ENCODE data around the gene MCEE. TPM values are rescaled to one million over a fixed set of nuclear protein-coding genes. Genes with fewer than 3 reads are reported as not detected.
"Not testable (repeated sequence)": the region's sequence is repeated elsewhere in the genome, so short reads cannot be mapped to it uniquely, and the experiment has no call there.

The MCEE gene
- 25.1 TPM for total RNA-seq

GRCh38 chr2:71130152-71130904 is at the start of gene MCEE, which contains the start of gene MPHOSPH10:
Gene MCEE (minus strand): TSS chr2:71130229. CDS start chr2:71130219, 10 bp downstream.
Gene MPHOSPH10 (plus strand): TSS chr2:71130634. CDS start chr2:71130666, 32 bp downstream.
- DNase-seq (ENCODE audit: low spot score) (peak; percentile 94), ATAC-seq (peak; percentile 99)
- intact Hi-C loops (cut with DNase I) = no loop called here

DNA sequence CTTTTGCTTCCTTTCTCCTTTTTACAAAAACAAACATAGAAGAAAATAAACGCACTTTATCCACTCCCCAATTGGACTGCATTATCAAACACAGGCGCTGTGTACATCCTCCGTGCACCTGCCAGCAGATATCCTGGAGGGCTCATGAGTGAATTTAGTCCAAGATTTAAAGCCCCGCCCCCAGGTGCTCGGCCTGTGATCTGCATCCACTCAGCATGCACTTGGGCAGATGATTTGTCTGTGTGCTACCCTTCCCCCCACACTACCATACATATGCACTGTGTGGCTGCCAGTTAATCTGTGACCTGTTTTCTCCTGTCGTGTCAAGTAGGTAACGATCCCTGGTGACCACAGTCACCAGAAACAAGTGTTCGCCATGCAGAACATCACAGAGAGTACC is 48.8 kb upstream of the MCEE start:
- intact Hi-C loops (cut with DNase I); DNase-seq (ENCODE audit: low spot score); ATAC-seq: not testable (repeated sequence)

GRCh38 chr2:71174207-71174606 is 44.2 kb upstream of the MCEE start:
- no peak for ATAC-seq
- DNase-seq (ENCODE audit: low spot score) = no peak
- intact Hi-C loops (cut with DNase I) = no loop called here

DNA sequence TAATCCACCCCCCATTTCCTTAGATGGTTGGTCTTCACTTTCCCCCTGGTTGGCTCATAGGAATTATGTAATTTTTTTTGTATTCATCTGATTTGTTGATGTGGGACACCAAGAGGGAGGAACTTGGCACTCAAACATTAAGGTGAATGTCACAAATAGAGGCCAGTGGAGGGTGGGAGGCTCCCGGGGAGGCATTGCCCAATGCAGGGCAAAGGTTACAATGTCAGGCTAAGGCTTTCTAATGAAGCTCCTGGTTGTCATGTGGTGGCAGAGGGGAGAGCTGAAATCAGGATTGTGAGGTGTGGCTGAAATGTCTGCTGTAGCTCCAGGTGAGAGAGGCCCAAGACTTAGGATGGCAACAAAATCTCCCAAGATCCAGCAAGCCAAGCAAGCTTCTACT is 43.1 kb upstream of the MCEE start:
- intact Hi-C loops (cut with DNase I) = no loop called here
- no peak for ATAC-seq
- no peak for DNase-seq (ENCODE audit: low spot score)

DNA sequence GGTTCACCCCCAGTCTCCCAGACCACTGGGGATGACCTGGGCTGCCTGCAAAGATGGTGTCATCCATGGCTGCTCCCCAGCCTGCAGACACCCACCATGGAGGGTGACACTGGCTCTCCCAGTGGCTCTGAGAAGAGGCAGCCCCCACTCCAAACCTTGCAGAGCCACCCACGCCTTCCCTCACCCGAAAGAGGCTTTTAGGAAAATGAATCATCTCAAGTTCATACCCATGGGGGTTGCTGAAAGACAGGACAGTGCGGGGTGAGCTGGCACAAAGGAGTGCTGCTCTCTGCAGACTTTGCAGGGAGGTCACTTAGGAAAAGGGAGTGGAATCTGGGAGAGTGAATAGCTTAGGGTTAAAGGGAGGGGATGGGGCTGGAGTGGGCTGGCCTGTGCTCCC is 36.8 kb upstream of the MCEE start:
- ATAC-seq (no peak), DNase-seq (ENCODE audit: low spot score) (no peak)
- intact Hi-C loops (cut with DNase I) = no loop called here

GRCh38 chr2:71157124-71157793 is 27.2 kb upstream of the MCEE start:
- ATAC-seq = peak; percentile 55
- DNase-seq (ENCODE audit: low spot score) = peak; percentile 76
- intact Hi-C loops (cut with DNase I) = no loop called here

DNA sequence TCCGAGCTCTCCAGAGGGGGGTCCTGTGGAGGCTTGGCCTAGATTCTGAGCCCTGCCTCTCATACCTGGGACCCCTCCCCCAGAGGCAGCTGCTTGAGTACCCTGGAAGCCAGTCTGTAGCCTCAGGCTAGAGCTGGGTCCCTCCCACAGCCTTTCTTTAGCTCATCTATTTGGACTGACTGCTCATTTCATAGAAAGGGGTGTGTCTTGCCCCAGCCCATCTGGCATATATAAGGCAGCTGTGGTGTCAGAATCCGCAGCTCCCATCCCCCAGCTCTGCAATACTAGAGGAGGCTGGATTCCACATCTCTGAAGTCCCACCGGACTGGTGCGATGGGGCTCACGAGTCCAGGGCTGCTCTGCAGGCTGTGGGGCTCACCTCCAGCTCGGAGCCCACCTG is 26.5 kb upstream of the MCEE start:
- intact Hi-C loops (cut with DNase I) = no loop called here
- DNase-seq (ENCODE audit: low spot score) (no peak), ATAC-seq (no peak)

GRCh38 chr2:71155846-71156245 is 25.8 kb upstream of the MCEE start:
- intact Hi-C loops (cut with DNase I) = loop anchor here (2.0 kb wide), 1 partner anchor 35 kb away; no protein-coding TSS in a partner anchor
- ATAC-seq = no peak
- no peak for DNase-seq (ENCODE audit: low spot score)

GRCh38 chr2:71154798-71155197 is 24.8 kb upstream of the MCEE start:
- intact Hi-C loops (cut with DNase I) = loop anchor here (2.0 kb wide), 1 partner anchor 36 kb away; no protein-coding TSS in a partner anchor
- DNase-seq (ENCODE audit: low spot score) = no peak
- no peak for ATAC-seq

- intact Hi-C loops (cut with DNase I) = loop anchor here (2.0 kb wide), 1 partner anchor 37 kb away; no protein-coding TSS in a partner anchor
- DNase-seq (ENCODE audit: low spot score) (no peak), ATAC-seq (no peak)
Measured at GRCh38 chr2:71154279-71154678, 24.2 kb upstream of the MCEE start.

DNA sequence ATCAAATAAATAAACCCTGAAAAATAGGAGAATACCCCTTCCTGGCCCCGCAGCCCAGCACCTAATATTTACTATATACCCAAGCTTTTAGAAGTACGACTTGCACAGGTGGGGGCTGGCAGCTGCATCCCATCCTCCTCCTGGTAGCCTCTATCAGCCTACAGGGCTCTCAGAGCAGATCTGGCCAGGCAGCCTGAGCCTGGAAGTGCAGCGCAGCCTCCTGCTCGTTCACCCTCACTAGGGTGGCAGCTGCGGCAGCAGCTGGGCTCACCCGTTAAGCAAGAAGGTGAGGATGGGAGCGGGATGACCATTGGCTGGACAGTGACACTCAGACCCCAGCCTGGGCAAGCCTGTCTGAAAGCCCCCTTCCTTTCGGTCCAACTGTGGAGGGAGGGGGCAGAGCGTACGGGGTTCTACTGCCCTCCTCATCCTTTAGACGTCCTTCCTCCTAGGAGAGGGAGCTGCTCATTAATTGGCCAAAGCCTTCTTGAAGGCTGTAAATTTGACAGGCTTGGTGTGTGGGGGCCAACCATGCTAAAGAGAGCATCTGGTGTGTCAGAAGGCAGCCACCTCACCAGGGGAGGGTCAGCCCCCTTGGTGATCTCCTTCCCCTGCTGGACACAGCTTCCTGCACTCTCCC is 23.7 kb upstream of the MCEE start:
- DNase-seq (ENCODE audit: low spot score) (no peak), ATAC-seq (no peak)
- intact Hi-C loops (cut with DNase I) = loop anchor here (2.0 kb wide), 1 partner anchor 37 kb away; no protein-coding TSS in a partner anchor

DNA sequence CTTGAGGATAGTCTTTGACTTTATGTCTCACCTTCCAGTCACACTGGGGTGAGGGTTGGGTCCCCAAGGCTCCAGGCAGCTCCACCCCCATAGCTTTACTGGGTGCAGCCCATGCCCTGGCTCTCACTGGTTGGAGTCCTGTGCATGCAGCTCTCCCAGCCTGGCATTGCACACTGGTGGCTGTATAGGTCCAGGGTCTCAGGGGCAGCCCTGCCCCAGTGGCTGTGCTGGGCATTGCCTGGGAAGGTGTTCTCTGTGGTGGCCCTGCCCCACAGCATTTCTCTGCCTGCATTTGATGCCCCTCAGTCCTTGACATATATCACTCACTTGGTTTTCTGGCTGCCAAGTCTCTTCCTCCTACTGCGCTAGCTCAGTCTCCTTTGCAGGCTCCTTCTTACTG is 21.6 kb upstream of the MCEE start:
- ATAC-seq (no peak), DNase-seq (ENCODE audit: low spot score) (no peak)
- intact Hi-C loops (cut with DNase I) = no loop called here

- DNase-seq (ENCODE audit: low spot score) (no peak), ATAC-seq (no peak)
- intact Hi-C loops (cut with DNase I) = no loop called here
Measured at GRCh38 chr2:71150082-71150816, 20.2 kb upstream of the MCEE start.

- DNase-seq (ENCODE audit: low spot score) (no peak), ATAC-seq (no peak)
- intact Hi-C loops (cut with DNase I) = no loop called here
Measured at GRCh38 chr2:71148506-71149063, 18.6 kb upstream of the MCEE start.

- ATAC-seq (no peak), DNase-seq (ENCODE audit: low spot score) (no peak)
- intact Hi-C loops (cut with DNase I) = no loop called here
Measured at GRCh38 chr2:71143782-71144181, 13.8 kb upstream of the MCEE start.

DNA sequence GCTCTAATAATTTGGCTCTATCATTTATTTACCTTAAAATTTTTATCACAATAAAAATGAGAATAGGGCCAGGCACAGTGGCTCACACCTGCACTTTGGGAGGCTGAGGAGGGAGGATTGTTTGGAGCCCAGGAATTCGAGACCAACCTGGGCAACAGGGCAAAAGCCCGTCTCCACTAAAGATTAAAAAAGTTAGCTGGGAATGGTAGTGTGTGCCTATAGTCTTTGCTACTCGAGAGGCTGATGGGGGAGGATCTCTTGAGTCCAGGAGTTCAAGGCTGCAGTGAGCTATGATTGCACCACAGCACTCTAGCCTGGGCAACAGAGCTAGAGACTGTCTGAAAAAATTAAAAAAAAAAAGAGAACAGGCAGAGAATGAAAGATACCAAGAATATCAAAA is 6.1 kb upstream of the MCEE start:
- intact Hi-C loops (cut with DNase I) = no loop called here
- no peak for DNase-seq (ENCODE audit: low spot score)
- no peak for ATAC-seq

- intact Hi-C loops (cut with DNase I) = no loop called here
- DNase-seq (ENCODE audit: low spot score) = no peak
- ATAC-seq = no peak
Measured at GRCh38 chr2:71133603-71134002, 3.6 kb upstream of the MCEE start.

- ATAC-seq; intact Hi-C loops (cut with DNase I); DNase-seq (ENCODE audit: low spot score): not testable (repeated sequence)
Measured at GRCh38 chr2:71131387-71132166, 1.5 kb upstream of the MCEE start.

Data from sciatic nerve (tissue), 2 donors.